ENCODE measurements around the gene DDA1. TPM values are rescaled to one million over a fixed set of nuclear protein-coding genes. Genes with fewer than 3 reads are reported as not detected.

Gene DDA1
- total and polyA plus RNA-seq, 9 of the 15 experiments (the other 6 are each of a cell fraction or from before 2014, with no cell fraction given), result 1.4 to 83.8 (median 33.8) TPM

DNA sequence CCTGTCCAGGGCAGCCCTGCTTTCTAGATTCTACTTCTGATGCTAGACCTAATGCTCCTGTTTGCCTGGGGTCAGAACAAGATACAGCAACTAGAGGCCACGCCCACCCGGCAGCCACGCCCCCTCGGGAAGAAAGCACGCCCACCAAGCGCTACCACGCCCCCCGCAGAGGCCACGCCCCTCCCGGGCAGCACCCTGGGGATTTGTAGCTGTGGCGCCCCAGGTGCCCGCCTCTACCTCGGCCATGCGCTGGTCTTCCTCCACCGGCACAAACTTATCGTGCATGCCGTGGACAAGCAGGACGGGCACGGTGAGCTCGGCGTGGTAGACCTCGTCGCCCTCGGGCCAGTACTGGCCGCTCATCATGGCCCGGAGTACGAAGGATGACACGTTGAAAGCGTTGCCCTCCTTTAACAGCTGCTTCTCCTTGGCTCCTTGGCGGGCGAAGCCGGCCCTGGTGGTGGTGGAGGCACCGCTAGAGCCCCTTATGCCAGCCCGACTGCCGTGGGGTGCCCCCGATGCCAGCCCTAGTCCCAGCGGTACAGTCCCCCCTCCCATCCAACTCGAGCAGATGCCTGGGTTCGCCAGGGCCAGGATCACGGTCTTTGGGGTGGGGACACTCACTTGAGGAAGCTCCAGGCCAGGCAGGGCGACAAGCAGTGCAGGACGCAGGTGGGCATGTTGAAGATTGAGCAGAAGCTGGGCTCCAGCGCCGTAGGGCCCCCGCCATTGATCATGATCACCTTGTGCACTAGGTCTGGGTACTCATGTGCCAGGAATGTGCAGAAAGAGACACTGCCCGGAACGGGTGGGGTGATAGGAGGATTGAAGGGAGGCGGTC is 15.1 kb upstream of the DDA1 start (continued):
- TF ChIP-seq, protein P1, sequence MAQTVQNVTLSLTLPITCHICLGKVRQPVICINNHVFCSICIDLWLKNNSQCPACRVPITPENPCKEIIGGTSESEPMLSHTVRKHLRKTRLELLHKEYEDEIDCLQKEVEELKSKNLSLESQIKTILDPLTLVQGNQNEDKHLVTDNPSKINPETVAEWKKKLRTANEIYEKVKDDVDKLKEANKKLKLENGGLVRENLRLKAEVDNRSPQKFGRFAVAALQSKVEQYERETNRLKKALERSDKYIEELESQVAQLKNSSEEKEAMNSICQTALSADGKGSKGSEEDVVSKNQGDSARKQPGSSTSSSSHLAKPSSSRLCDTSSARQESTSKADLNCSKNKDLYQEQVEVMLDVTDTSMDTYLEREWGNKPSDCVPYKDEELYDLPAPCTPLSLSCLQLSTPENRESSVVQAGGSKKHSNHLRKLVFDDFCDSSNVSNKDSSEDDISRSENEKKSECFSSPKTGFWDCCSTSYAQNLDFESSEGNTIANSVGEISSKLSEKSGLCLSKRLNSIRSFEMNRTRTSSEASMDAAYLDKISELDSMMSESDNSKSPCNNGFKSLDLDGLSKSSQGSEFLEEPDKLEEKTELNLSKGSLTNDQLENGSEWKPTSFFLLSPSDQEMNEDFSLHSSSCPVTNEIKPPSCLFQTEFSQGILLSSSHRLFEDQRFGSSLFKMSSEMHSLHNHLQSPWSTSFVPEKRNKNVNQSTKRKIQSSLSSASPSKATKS (CRISPR knock-in tag; IDR thresholded peaks at IDR 0.05), result no peak
- TF ChIP-seq SIN3A (IDR thresholded peaks at IDR 0.05; ENCODE audit: borderline replicate concordance in 2 of 2, control insufficient read depth in 1 of 2, low read depth in 2 of 2, low read length in 2 of 2) (peak in 1 of 2 experiments; percentile 35; a peak in 1 of 4 replicates), ATF7 (IDR thresholded peaks at IDR 0.05) (no peak), POU5F1 (IDR thresholded peaks at IDR 0.05; ENCODE audit: borderline replicate concordance, low read depth, low read length, partially characterized antibody) (no peak), NR2C1 (IDR thresholded peaks at IDR 0.05) (no peak), NR2C1 (tag; IDR thresholded peaks at IDR 0.05) (no peak), SOX6 (IDR thresholded peaks at IDR 0.05) (no peak), XRCC5 (IDR thresholded peaks at IDR 0.05; ENCODE audit: low read depth, low read length) (no peak), ZNF316 (IDR thresholded peaks at IDR 0.05) (no peak), SIRT6 (IDR thresholded peaks at IDR 0.05; ENCODE audit: low read depth, low read length) (no peak), ZNF717 (CRISPR knock-in tag; IDR thresholded peaks at IDR 0.05) (no peak), SMAD4 (CRISPR knock-in tag; conservative IDR thresholded peaks at IDR 0.05) (no peak), NEUROD1 (IDR thresholded peaks at IDR 0.05; ENCODE audit: borderline replicate concordance, low read depth, low read length, partially characterized antibody) (no peak), HMGN3 (IDR thresholded peaks at IDR 0.05; ENCODE audit: borderline replicate concordance, extremely low read depth, insufficient read length, low read depth, low read length) (peak; percentile 80), STAG1 (CRISPR knock-in tag; IDR thresholded peaks at IDR 0.05; ENCODE audit: borderline replicate concordance) (no peak), ZNF699 (CRISPR knock-in tag; IDR thresholded peaks at IDR 0.05; ENCODE audit: insufficient replicate concordance) (no peak), SNIP1 (IDR thresholded peaks at IDR 0.05; ENCODE audit: low read depth) (no peak), C11orf30 (IDR thresholded peaks at IDR 0.05; ENCODE audit: low read depth) (no peak)
- TF ChIP-seq, protein P2, sequence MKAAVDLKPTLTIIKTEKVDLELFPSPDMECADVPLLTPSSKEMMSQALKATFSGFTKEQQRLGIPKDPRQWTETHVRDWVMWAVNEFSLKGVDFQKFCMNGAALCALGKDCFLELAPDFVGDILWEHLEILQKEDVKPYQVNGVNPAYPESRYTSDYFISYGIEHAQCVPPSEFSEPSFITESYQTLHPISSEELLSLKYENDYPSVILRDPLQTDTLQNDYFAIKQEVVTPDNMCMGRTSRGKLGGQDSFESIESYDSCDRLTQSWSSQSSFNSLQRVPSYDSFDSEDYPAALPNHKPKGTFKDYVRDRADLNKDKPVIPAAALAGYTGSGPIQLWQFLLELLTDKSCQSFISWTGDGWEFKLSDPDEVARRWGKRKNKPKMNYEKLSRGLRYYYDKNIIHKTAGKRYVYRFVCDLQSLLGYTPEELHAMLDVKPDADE (conservative IDR thresholded peaks at IDR 0.05; ENCODE audit: control insufficient read depth, low read depth, low read length), result no peak
- TF ChIP-seq, protein P3, sequence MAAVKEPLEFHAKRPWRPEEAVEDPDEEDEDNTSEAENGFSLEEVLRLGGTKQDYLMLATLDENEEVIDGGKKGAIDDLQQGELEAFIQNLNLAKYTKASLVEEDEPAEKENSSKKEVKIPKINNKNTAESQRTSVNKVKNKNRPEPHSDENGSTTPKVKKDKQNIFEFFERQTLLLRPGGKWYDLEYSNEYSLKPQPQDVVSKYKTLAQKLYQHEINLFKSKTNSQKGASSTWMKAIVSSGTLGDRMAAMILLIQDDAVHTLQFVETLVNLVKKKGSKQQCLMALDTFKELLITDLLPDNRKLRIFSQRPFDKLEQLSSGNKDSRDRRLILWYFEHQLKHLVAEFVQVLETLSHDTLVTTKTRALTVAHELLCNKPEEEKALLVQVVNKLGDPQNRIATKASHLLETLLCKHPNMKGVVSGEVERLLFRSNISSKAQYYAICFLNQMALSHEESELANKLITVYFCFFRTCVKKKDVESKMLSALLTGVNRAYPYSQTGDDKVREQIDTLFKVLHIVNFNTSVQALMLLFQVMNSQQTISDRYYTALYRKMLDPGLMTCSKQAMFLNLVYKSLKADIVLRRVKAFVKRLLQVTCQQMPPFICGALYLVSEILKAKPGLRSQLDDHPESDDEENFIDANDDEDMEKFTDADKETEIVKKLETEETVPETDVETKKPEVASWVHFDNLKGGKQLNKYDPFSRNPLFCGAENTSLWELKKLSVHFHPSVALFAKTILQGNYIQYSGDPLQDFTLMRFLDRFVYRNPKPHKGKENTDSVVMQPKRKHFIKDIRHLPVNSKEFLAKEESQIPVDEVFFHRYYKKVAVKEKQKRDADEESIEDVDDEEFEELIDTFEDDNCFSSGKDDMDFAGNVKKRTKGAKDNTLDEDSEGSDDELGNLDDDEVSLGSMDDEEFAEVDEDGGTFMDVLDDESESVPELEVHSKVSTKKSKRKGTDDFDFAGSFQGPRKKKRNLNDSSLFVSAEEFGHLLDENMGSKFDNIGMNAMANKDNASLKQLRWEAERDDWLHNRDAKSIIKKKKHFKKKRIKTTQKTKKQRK (IDR thresholded peaks at IDR 0.05; ENCODE audit: borderline replicate concordance, low read depth, low read length), result no peak

Measured in K562 (cell line).